ENCODE results near the gene CLEC1A. TPM values are rescaled to one million over a fixed set of nuclear protein-coding genes. Genes with fewer than 3 reads are reported as not detected.

CLEC1A gene
- total and polyA plus RNA-seq, 8 donors, result 0.24 to 3.0 (median 0.79) TPM

GRCh38 chr12:10115890-10116289 lies 17.1 kb upstream of the CLEC1A start:
- FAIRE-seq, result no peak
- 65 to 71% methylated on average over 7 of the region's 7 CpGs for WGBS, 2 donors
- no peak overlapping the region for H3K27ac ChIP-seq
- H3K27me3 ChIP-seq, result no peaks in the 10 kb centered on the region
- H3K36me3 ChIP-seq, result no peaks in the 10 kb centered on the region
- no peak for DNase-seq
- intact Hi-C loops (cut with DNase I), result no loop called here
- TF ChIP-seq, protein P1, sequence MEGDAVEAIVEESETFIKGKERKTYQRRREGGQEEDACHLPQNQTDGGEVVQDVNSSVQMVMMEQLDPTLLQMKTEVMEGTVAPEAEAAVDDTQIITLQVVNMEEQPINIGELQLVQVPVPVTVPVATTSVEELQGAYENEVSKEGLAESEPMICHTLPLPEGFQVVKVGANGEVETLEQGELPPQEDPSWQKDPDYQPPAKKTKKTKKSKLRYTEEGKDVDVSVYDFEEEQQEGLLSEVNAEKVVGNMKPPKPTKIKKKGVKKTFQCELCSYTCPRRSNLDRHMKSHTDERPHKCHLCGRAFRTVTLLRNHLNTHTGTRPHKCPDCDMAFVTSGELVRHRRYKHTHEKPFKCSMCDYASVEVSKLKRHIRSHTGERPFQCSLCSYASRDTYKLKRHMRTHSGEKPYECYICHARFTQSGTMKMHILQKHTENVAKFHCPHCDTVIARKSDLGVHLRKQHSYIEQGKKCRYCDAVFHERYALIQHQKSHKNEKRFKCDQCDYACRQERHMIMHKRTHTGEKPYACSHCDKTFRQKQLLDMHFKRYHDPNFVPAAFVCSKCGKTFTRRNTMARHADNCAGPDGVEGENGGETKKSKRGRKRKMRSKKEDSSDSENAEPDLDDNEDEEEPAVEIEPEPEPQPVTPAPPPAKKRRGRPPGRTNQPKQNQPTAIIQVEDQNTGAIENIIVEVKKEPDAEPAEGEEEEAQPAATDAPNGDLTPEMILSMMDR (IDR thresholded peaks at IDR 0.05), result no peak
- H3K4me1 ChIP-seq, result no peaks in the 10 kb centered on the region
- H3K4me3 ChIP-seq, result no peak overlapping the region
- H3K9me3 ChIP-seq, result no peaks in the 10 kb centered on the region
- no peak for ATAC-seq

GRCh38 chr12:10115311-10115710 lies 16.5 kb upstream of the CLEC1A start:
- Histone ChIP-seq H3K36me3 (no peaks in the 10 kb centered on the region), H3K9me3 (no peaks in the 10 kb centered on the region), H3K27me3 (no peaks in the 10 kb centered on the region), H3K4me3 (no peak overlapping the region), H3K4me1 (no peaks in the 10 kb centered on the region), H3K27ac (no peak overlapping the region)
- FAIRE-seq (no peak), DNase-seq (no peak), ATAC-seq (no peak)
- WGBS, 2 donors, result 73 to 77% methylated on average over 15 of the region's 15 CpGs
- TF ChIP-seq, protein P1 (IDR thresholded peaks at IDR 0.05), result no peak
- intact Hi-C loops (cut with DNase I), result no loop called here

DNA sequence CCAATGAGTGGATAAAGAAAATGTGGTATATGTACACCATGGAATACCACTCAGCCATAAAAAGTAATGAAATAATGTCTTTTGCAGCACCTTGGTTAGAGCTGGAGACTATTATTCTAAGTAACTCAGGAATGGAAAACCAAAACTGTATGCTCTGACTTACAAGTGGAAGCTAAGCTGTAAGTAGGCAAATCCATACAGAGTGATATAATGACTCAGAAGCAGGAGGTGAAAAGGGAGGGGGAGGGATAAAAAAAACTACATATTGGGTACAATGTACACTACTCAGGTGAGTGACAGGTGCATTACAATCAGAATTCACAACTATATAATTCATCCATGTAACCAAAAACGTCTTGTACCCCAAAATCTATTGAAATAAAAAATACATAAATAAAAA lies 15.1 kb upstream of the CLEC1A start:
- H3K27ac ChIP-seq, result no peak overlapping the region
- no peaks in the 10 kb centered on the region for H3K36me3 ChIP-seq
- no peak overlapping the region for H3K4me3 ChIP-seq
- TF ChIP-seq, protein P1 (IDR thresholded peaks at IDR 0.05), result no peak
- no peaks in the 10 kb centered on the region for H3K9me3 ChIP-seq
- no peaks in the 10 kb centered on the region for H3K27me3 ChIP-seq
- ATAC-seq (no peak), DNase-seq (no peak), FAIRE-seq (no peak)
- intact Hi-C loops (cut with DNase I), result no loop called here
- WGBS, 2 donors, result 21 to 35% methylated on average over 1 of the region's 1 CpG
- H3K4me1 ChIP-seq, result no peaks in the 10 kb centered on the region

GRCh38 chr12:10113075-10113474 lies 14.3 kb upstream of the CLEC1A start:
- no peak for FAIRE-seq
- no peak for ATAC-seq
- TF ChIP-seq, protein P1 (IDR thresholded peaks at IDR 0.05), result no peak
- DNase-seq, result no peak
- Histone ChIP-seq H3K27ac (no peak overlapping the region), H3K27me3 (no peaks in the 10 kb centered on the region), H3K9me3 (no peaks in the 10 kb centered on the region), H3K36me3 (no peaks in the 10 kb centered on the region), H3K4me1 (no peaks in the 10 kb centered on the region), H3K4me3 (no peak overlapping the region)
- WGBS, 2 donors, result 86 to 94% methylated on average over 1 of the region's 1 CpG
- intact Hi-C loops (cut with DNase I), result no loop called here

- Histone ChIP-seq H3K4me3 (no peak overlapping the region), H3K4me1 (no peaks in the 10 kb centered on the region), H3K36me3 (no peaks in the 10 kb centered on the region), H3K27ac (no peak overlapping the region), H3K27me3 (no peaks in the 10 kb centered on the region), H3K9me3 (no peaks in the 10 kb centered on the region)
- FAIRE-seq (no peak), ATAC-seq (no peak), DNase-seq (peak in 1 of 6 donors; percentile 59)
- TF ChIP-seq, protein P1 (IDR thresholded peaks at IDR 0.05), result no peak
- intact Hi-C loops (cut with DNase I), result no loop called here
- WGBS, 2 donors, result 68 to 80% methylated on average over 38 of the region's 38 CpGs
Measured at GRCh38 chr12:10111451-10111850, 12.7 kb upstream of the CLEC1A start.

Data from pancreas (tissue), 10 donors.